ENCODE measurements around the gene STAG2. TPM values are rescaled to one million over a fixed set of nuclear protein-coding genes. Genes with fewer than 3 reads are reported as not detected.

Gene STAG2
- polyA plus RNA-seq, 1 donor (not counting 4 experiments of a cell fraction or from before 2014, with no cell fraction given) = 42.9 TPM

GRCh38 chrX:124018023-124018422 lies 56.5 kb downstream of the STAG2 start:
- no peaks in the 10 kb centered on the region for H3K9me3 ChIP-seq (ENCODE audit: control insufficient read depth, low read depth, low read length)
- H3K27me3 ChIP-seq (ENCODE audit: control insufficient read depth, extremely low read depth, insufficient read depth, low read length) = no peaks in the 10 kb centered on the region
- dilution Hi-C loops (cut with MboI; ENCODE audit: extremely low pct_ligation_motif_present, low sequenced_read_pairs) = no loop called here
- no peaks in the 10 kb centered on the region for H3K36me3 ChIP-seq (ENCODE audit: control insufficient read depth in 2 of 2, extremely low read depth in 1 of 2, insufficient read depth in 2 of 2, low read length in 2 of 2)
- no peak for TF ChIP-seq EZH2 (IDR thresholded peaks at IDR 0.05; ENCODE audit: low read length)
- TF ChIP-seq CTCF (optimal IDR thresholded peaks at IDR 0.05 in 1 of 3, IDR thresholded peaks at IDR 0.05 in 1 of 3, conservative IDR thresholded peaks at IDR 0.05 in 1 of 3; ENCODE audit: extremely low read depth in 1 of 3, insufficient read depth in 2 of 3, low read length in 3 of 3) = no peak
- H3K9ac ChIP-seq (ENCODE audit: control insufficient read depth, extremely low read depth, insufficient read depth, low read length) = no peak overlapping the region
- H3K79me2 ChIP-seq (ENCODE audit: control insufficient read depth, insufficient read depth, low read length) = peaks cover 49% of the 10 kb centered on the region
- DNase-seq (ENCODE audit: low read depth, low spot score) (no peak), FAIRE-seq (no peak)
- H2AFZ ChIP-seq (ENCODE audit: control insufficient read depth, low read length) = no peak overlapping the region
- no peaks in the 10 kb centered on the region for H4K20me1 ChIP-seq (ENCODE audit: control insufficient read depth, extremely low read depth, insufficient read depth, low read length)
- no peak overlapping the region for H3K27ac ChIP-seq (ENCODE audit: control insufficient read depth, insufficient read depth, low read length)
- H3K4me2 ChIP-seq (ENCODE audit: control insufficient read depth, extremely low read depth, insufficient read depth, low read depth, low read length) = no peak overlapping the region
- no peak overlapping the region for H3K4me3 ChIP-seq (ENCODE audit: control insufficient read depth in 2 of 3, extremely low read depth in 1 of 3, insufficient read depth in 2 of 3, low read depth in 1 of 3, low read length in 3 of 3)
- H3K4me1 ChIP-seq (ENCODE audit: control insufficient read depth, extremely low read depth, insufficient read depth, low read length) = no peaks in the 10 kb centered on the region
- H3K9me1 ChIP-seq (ENCODE audit: control insufficient read depth, extremely low read depth, insufficient read depth, low read length) = no peaks in the 10 kb centered on the region

- DNase-seq (ENCODE audit: low read depth, low spot score) = no peak
- H3K9me3 ChIP-seq (ENCODE audit: control insufficient read depth, low read depth, low read length) = no peaks in the 10 kb centered on the region
- no peak for TF ChIP-seq CTCF (optimal IDR thresholded peaks at IDR 0.05 in 1 of 3, IDR thresholded peaks at IDR 0.05 in 1 of 3, conservative IDR thresholded peaks at IDR 0.05 in 1 of 3; ENCODE audit: extremely low read depth in 1 of 3, insufficient read depth in 2 of 3, low read length in 3 of 3)
- no peak for TF ChIP-seq EZH2 (IDR thresholded peaks at IDR 0.05; ENCODE audit: low read length)
- H4K20me1 ChIP-seq (ENCODE audit: control insufficient read depth, extremely low read depth, insufficient read depth, low read length) = no peaks in the 10 kb centered on the region
- H3K4me2 ChIP-seq (ENCODE audit: control insufficient read depth, extremely low read depth, insufficient read depth, low read depth, low read length) = no peak overlapping the region
- peaks cover 15% of the 10 kb centered on the region for H3K79me2 ChIP-seq (ENCODE audit: control insufficient read depth, insufficient read depth, low read length)
- H3K9ac ChIP-seq (ENCODE audit: control insufficient read depth, extremely low read depth, insufficient read depth, low read length) = no peak overlapping the region
- no peaks in the 10 kb centered on the region for H3K27me3 ChIP-seq (ENCODE audit: control insufficient read depth, extremely low read depth, insufficient read depth, low read length)
- FAIRE-seq = no peak
- no peak overlapping the region for H3K27ac ChIP-seq (ENCODE audit: control insufficient read depth, insufficient read depth, low read length)
- no peak overlapping the region for H2AFZ ChIP-seq (ENCODE audit: control insufficient read depth, low read length)
- no peaks in the 10 kb centered on the region for H3K9me1 ChIP-seq (ENCODE audit: control insufficient read depth, extremely low read depth, insufficient read depth, low read length)
- H3K4me1 ChIP-seq (ENCODE audit: control insufficient read depth, extremely low read depth, insufficient read depth, low read length) = peaks cover 7% of the 10 kb centered on the region
- no peak overlapping the region for H3K4me3 ChIP-seq (ENCODE audit: control insufficient read depth in 2 of 3, extremely low read depth in 1 of 3, insufficient read depth in 2 of 3, low read depth in 1 of 3, low read length in 3 of 3)
- no peaks in the 10 kb centered on the region for H3K36me3 ChIP-seq (ENCODE audit: control insufficient read depth in 2 of 2, extremely low read depth in 1 of 2, insufficient read depth in 2 of 2, low read length in 2 of 2)
- dilution Hi-C loops (cut with MboI; ENCODE audit: extremely low pct_ligation_motif_present, low sequenced_read_pairs) = no loop called here
Observed at GRCh38 chrX:124023838-124024238, 62.3 kb downstream of the STAG2 start.

Data from keratinocyte (primary cell).